GM21390 (cell line): ENCODE data around the gene EPHA3.

ENCODE experiments used
- ATAC-seq: cut with Tn5 transposase; IDR thresholded peaks from one replicate; pipeline ENCODE4 v1.9.1; 2021; ENCODE audit not compliant: unreplicated experiment

The EPHA3 gene

DNA sequence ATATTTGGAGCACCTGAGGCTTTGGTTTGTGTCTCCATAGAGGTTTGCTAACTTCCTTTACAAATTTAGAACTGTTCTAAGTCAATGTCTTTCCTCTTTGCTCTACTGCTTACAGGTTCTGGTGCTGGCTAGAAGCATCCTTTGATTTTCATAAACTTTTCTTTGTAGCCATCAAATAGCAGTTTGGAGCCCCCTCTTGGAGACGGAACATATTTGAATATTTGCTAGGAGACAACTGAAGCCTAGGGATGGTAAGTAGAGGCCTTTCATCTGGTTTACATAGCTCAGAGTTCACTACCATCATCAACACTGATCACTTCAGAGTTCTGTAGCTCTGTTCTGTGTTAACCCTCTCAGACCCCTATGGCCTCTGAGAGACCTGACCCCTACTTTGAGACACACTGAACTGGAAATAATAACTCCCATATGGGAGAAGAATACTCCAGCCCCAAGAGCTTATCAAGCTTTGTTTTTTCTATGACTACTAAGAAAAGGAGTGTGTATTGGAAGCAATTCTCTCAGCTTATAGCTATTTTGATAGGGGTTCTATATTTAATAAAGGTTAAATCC lies 420.4 kb downstream of the EPHA3 start:
- no peak for ATAC-seq
